IMR-90 (cell line): Measurements from ENCODE around the gene TMEM221. TPM values are rescaled to one million over a fixed set of nuclear protein-coding genes. Genes with fewer than 3 reads are reported as not detected.

Experiments
- ATAC-seq: fragments of 200-7000 bp; cut with Tn5 transposase; 2 replicates; pipeline ENCODE4 v1.9.1; 2020; ENCODE audit warnings: low read depth, mild to moderate bottlenecking, moderate library complexity
- BruUV-seq: library from RNA; stranded (reverse); fragments of 400-500 nt; replicated peaks from 2 replicates; lab custom pipeline; 2021; lab: Mats Ljungman, UMichigan
- CTCF ChIA-PET: fragments of 300-600 bp; formaldehyde crosslinking; extraction: SDS; loops from one replicate; lab custom pipeline; 2021; ENCODE audit warnings: antibody characterized with exemption; lab: Yijun Ruan, JAX
- POLR2A ChIA-PET: fragments of 300-600 bp; sonication (Branson Sonifier 250); formaldehyde crosslinking; loops from one replicate; lab custom pipeline; 2022; ENCODE audit warnings: antibody characterized with exemption; ENCODE audit not compliant: unreplicated experiment; lab: Charles Lee
- DNase-seq: peaks from one replicate; pipeline ENCODE4 v3.0.0; 2013
- H2AFZ ChIP-seq: replicated peaks from 2 replicates; pipeline ENCODE3; 2013; ENCODE audit warnings: low read length, mild to moderate bottlenecking; ENCODE audit not compliant: poor library complexity
- H2AK5ac ChIP-seq: 2 replicates; pipeline ENCODE4 v1.6.1; 2013; ENCODE audit warnings: low read depth, low read length, inconsistent platforms
- H2AK9ac ChIP-seq: replicated peaks from 2 replicates; pipeline ENCODE3; 2013; ENCODE audit warnings: mild to moderate bottlenecking, low read depth, low read length, moderate library complexity; ENCODE audit not compliant: poor library complexity
- H2BK120ac ChIP-seq: 2 replicates; pipeline ENCODE4 v1.6.1; 2013; ENCODE audit warnings: low read depth, low read length, inconsistent platforms
- H2BK15ac ChIP-seq: 3 replicates; pipeline ENCODE4 v1.6.1; 2013; ENCODE audit warnings: low read depth, low read length, inconsistent platforms
- H2BK20ac ChIP-seq: 2 replicates; pipeline ENCODE4 v1.6.1; 2013; ENCODE audit warnings: low read depth, mild to moderate bottlenecking, inconsistent platforms, low read length, moderate library complexity
- H2BK5ac ChIP-seq: 2 replicates; pipeline ENCODE4 v1.6.1; 2013; ENCODE audit warnings: mild to moderate bottlenecking, low read depth, low read length, inconsistent platforms; ENCODE audit not compliant: poor library complexity, severe bottlenecking
- H3K14ac ChIP-seq: replicated peaks from 2 replicates; pipeline ENCODE4 v1.6.1; 2013; ENCODE audit warnings: low read depth, low read length, inconsistent platforms
- H3K18ac ChIP-seq: 2 replicates; pipeline ENCODE4 v1.6.1; 2013; ENCODE audit warnings: low read depth, low read length, control low read depth
- H3K23ac ChIP-seq: 2 replicates; pipeline ENCODE4 v1.6.1; 2013; ENCODE audit warnings: low read depth, low read length, inconsistent platforms
- H3K27ac ChIP-seq: 2 replicates; pipeline ENCODE4 v1.5.1; 2013; ENCODE audit warnings: mild to moderate bottlenecking, control low read depth, low read length; ENCODE audit not compliant: insufficient read depth
- H3K27me3 ChIP-seq: 2 replicates; pipeline ENCODE4 v1.6.1; 2013; ENCODE audit warnings: low read length; ENCODE audit not compliant: control insufficient read depth, insufficient read depth
- H3K36me3 ChIP-seq: 2 replicates; pipeline ENCODE4 v1.6.1; 2013; ENCODE audit warnings: low read length, mixed read lengths; ENCODE audit not compliant: control insufficient read depth, insufficient read depth
- H3K4ac ChIP-seq: 2 replicates; pipeline ENCODE4 v1.6.1; 2013; ENCODE audit warnings: low read depth, low read length, inconsistent platforms
- H3K4me1 ChIP-seq: 2 replicates; pipeline ENCODE4 v1.6.1; 2013; ENCODE audit warnings: low read length, mixed read lengths; ENCODE audit not compliant: control insufficient read depth, insufficient read depth
- H3K4me2 ChIP-seq: 2 replicates; pipeline ENCODE4 v1.6.1; 2013; ENCODE audit warnings: low read depth, mild to moderate bottlenecking, control low read depth, low read length, moderate library complexity
- H3K4me3 ChIP-seq: 2 replicates; pipeline ENCODE4 v1.5.1; 2013; ENCODE audit warnings: low read depth, mild to moderate bottlenecking, control low read depth, low read length, moderate library complexity; ENCODE audit not compliant: insufficient read depth
- H3K56ac ChIP-seq: 2 replicates; pipeline ENCODE4 v1.6.1; 2013; ENCODE audit warnings: low read length, inconsistent platforms; ENCODE audit not compliant: insufficient read depth; ENCODE audit errors: extremely low read depth
- H3K79me1 ChIP-seq, 2 experiments: 2 replicates each; pipeline ENCODE4 v1.6.1; 2013; ENCODE audit warnings: low read length in 2 of 2, inconsistent platforms in 1 of 2, low read depth in 1 of 2
- H3K9ac ChIP-seq: 2 replicates; pipeline ENCODE4 v1.6.1; 2013; ENCODE audit warnings: low read depth, low read length, control low read depth
- H3K9me1 ChIP-seq: 2 replicates; pipeline ENCODE4 v1.6.1; 2013; ENCODE audit warnings: low read length, inconsistent platforms; ENCODE audit not compliant: insufficient read depth
- H3K9me3 ChIP-seq: 2 replicates; pipeline ENCODE4 v1.6.1; 2013; ENCODE audit warnings: low read length; ENCODE audit not compliant: control insufficient read depth, insufficient read depth
- H4K20me1 ChIP-seq: 2 replicates; pipeline ENCODE4 v1.6.1; 2013; ENCODE audit warnings: low read length, inconsistent platforms; ENCODE audit not compliant: insufficient read depth
- H4K5ac ChIP-seq: 2 replicates; pipeline ENCODE4 v1.6.1; 2013; ENCODE audit warnings: mild to moderate bottlenecking, low read depth, low read length, control low read depth
- H4K8ac ChIP-seq, 2 experiments: 2 replicates each; pipeline ENCODE4 v1.6.1; 2013; ENCODE audit warnings: low read depth in 2 of 2, low read length in 2 of 2, control low read depth in 1 of 2, inconsistent platforms in 1 of 2
- H4K91ac ChIP-seq: 2 replicates; pipeline ENCODE4 v1.6.1; 2013; ENCODE audit warnings: low read depth, low read length, inconsistent platforms; ENCODE audit not compliant: insufficient read depth
- BHLHE40 ChIP-seq: fragments of 150-350 bp; IDR thresholded peaks from 2 replicates; pipeline ENCODE4 v1.6.1; 2016; ENCODE audit warnings: mild to moderate bottlenecking, low read depth, low read length
- CEBPB ChIP-seq: IDR thresholded peaks from 2 replicates; pipeline ENCODE4 v1.6.1; 2012; ENCODE audit warnings: low read depth, low read length, improper control_type of control experiment
- CTCF ChIP-seq: conservative IDR thresholded peaks from 2 replicates; pipeline ENCODE4 v1.5.1; 2012; ENCODE audit warnings: mild to moderate bottlenecking, low read depth, low read length, improper control_type of control experiment
- WGBS, 2 experiments: methylation state at CpG; one replicate each; pipeline versions ENCODE4 v1.1.5 to v1.1.7; 2013; ENCODE audit warnings: missing lambda C conversion rate in 2 of 2; ENCODE audit not compliant: insufficient read length in 1 of 2; ENCODE audit errors: extremely low coverage in 2 of 2; 5-methylcytosine and 5-hydroxymethylcytosine counted together
- dilution Hi-C: fragments of 300-500 bp; cut with HindIII; formaldehyde crosslinking; loops from one replicate; pipeline ENCODE4 v1.14.3; 2018; ENCODE audit warnings: low sequenced_read_pairs; ENCODE audit not compliant: unreplicated experiment
- in situ Hi-C: fragments of 300-500 bp; cut with MboI; formaldehyde crosslinking; loops from 3 replicates; pipeline ENCODE4 v1.14.3; 2019; ENCODE audit warnings: low sequenced_read_pairs, inconsistent platforms, mixed read lengths
- intact Hi-C: fragments of 100-400 bp; cut with micrococcal nuclease; formaldehyde crosslinking; loops from 2 replicates; pipeline ENCODE4 v1.10.0; 2022
- polyA plus RNA-seq, 3 experiments: library from polyadenylated mRNA; depleted of rRNA; stranded (reverse); fragments of >200 nt; gene quantifications; 2 replicates each; pipeline ENCODE4 v1.2.3, GENCODE V29; 2012; ENCODE audit warnings: low replicate concordance in 1 of 3
- total RNA-seq: library from RNA; depleted of rRNA; stranded (reverse); fragments of >200 nt; gene quantifications from 2 replicates; pipeline ENCODE4 v1.2.3, GENCODE V29; 2012

TMEM221 gene
- total and polyA plus RNA-seq, 2 of the 4 experiments (the other 2 are of a cell fraction): 0.12 TPM; not detected in 1

GRCh38 chr19:17479325-17479791 lies 30.9 kb upstream of the TMEM221 start:
- ATAC-seq (peak; percentile 55), DNase-seq (peak; percentile 76)
- Histone ChIP-seq H4K20me1 (peaks cover 26% of the 10 kb centered on the region), H3K4me1 (peaks cover 12% of the 10 kb centered on the region), H3K4me2 (peak overlapping the region; percentile 21), H3K23ac (no peak overlapping the region), H3K27me3 (no peaks in the 10 kb centered on the region), H2BK20ac (no peak overlapping the region), H3K27ac (peak overlapping the region; percentile 60; the same call in 1 of the 2 replicates), H3K36me3 (peaks cover 1% of the 10 kb centered on the region; the same call in 1 of the 2 replicates), H3K4ac (peak overlapping the region; percentile 77; the same call in 1 of the 2 replicates), H2BK120ac (peak overlapping the region; percentile 3; the same call in 1 of the 2 replicates), H2BK5ac (peak overlapping the region; percentile 86), H3K14ac (no peak overlapping the region; the same call in 1 of the 2 replicates), H3K56ac (0 out of 2 replicates have a peak overlapping the region, but pooled peaks have one; percentile 17), H3K9ac (no peak overlapping the region), H4K5ac (no peak overlapping the region), H2BK15ac (no peak overlapping the region), H4K91ac (no peak overlapping the region; the same call in 1 of the 2 replicates), H3K9me3 (no peaks in the 10 kb centered on the region), H2AFZ (no peak overlapping the region), H4K8ac (peak overlapping the region; percentile 15 to 65; a peak in 3 of 4 replicates), H3K79me1 (peaks cover 34 to 60% of the 10 kb centered on the region in 2 experiments), H2AK5ac (no peak overlapping the region), H3K9me1 (peaks cover 7% of the 10 kb centered on the region; the same call in 1 of the 2 replicates), H3K18ac (0 out of 2 replicates have a peak overlapping the region, but pooled peaks have one; percentile 24), H2AK9ac (no peak overlapping the region), H3K4me3 (no peak overlapping the region)
- intact Hi-C loops: no loop called here
- dilution Hi-C loops: no loop called here
- in situ Hi-C loops: no loop called here
- no peak for TF ChIP-seq CTCF
- peak; percentile 76 for TF ChIP-seq CEBPB
- TF ChIP-seq BHLHE40: no peak
- no TSS peak for BruUV-seq
- CTCF ChIA-PET: no interaction called here
- 36% methylated on average over 3 of the region's 6 CpGs; no CpG with 5 or more reads in 1 of the 2 experiments for WGBS, 2 experiments
- POLR2A ChIA-PET: no interaction called here
